Tibial artery (tissue), 4 donors: ENCODE data around the gene PPP1R15A.

Experiments used
- DNase-seq, 2 donors: peaks; one replicate each; pipeline ENCODE4 v3.0.0-alpha.2; 2019
- H3K27ac ChIP-seq, 2 donors: fragments of 200-600 bp; sonication (generic) in 1 of 2; 1 replicate in 1 of 2; 2 replicates in 1 of 2; pipeline ENCODE4 v1.5.1; 2018 to 2019; ENCODE audit warnings: mild to moderate bottlenecking in 1 of 2
- H3K27me3 ChIP-seq, 2 donors: fragments of 200-600 bp; sonication (generic) in 1 of 2; one replicate each; pipeline versions ENCODE4 v1.5.1 to v1.6.0; 2016 to 2019
- H3K36me3 ChIP-seq, 3 donors: fragments of 200-600 bp; sonication (generic) in 2 of 3; one replicate each; pipeline ENCODE4 v1.5.1; 2016 to 2019; ENCODE audit warnings: mild to moderate bottlenecking in 2 of 3
- H3K4me1 ChIP-seq, 4 donors: fragments of 200-600 bp; sonication (generic) in 2 of 4; 1 replicate in 3 of 4; 2 replicates in 1 of 4; pipeline ENCODE4 v1.5.1; 2016 to 2019
- H3K4me3 ChIP-seq, 2 donors: fragments of 200-600 bp; sonication (generic) in 1 of 2; 1 replicate in 1 of 2; 2 replicates in 1 of 2; pipeline ENCODE4 v1.5.1; 2018 to 2019; ENCODE audit warnings: mild to moderate bottlenecking in 2 of 2
- H3K9me3 ChIP-seq, 3 donors: fragments of 200-600 bp; sonication (generic) in 1 of 3; one replicate each; pipeline ENCODE4 v1.5.1; 2016 to 2019
- CTCF ChIP-seq, 2 experiments: fragments of 200-600 bp in 1 of 2; fragments of 450-650 bp in 1 of 2; IDR thresholded peaks; one replicate each; pipeline ENCODE4 v1.5.1; 2017 to 2019; ENCODE audit warnings: antibody characterized with exemption in 2 of 2, mild to moderate bottlenecking in 1 of 2, moderate library complexity in 1 of 2
- intact Hi-C: fragments of 100-400 bp; cut with DNase I; formaldehyde crosslinking; loops from one replicate; pipeline ENCODE4 v1.15.0; 2023; ENCODE audit warnings: low total_unique reads

Gene PPP1R15A

DNA sequence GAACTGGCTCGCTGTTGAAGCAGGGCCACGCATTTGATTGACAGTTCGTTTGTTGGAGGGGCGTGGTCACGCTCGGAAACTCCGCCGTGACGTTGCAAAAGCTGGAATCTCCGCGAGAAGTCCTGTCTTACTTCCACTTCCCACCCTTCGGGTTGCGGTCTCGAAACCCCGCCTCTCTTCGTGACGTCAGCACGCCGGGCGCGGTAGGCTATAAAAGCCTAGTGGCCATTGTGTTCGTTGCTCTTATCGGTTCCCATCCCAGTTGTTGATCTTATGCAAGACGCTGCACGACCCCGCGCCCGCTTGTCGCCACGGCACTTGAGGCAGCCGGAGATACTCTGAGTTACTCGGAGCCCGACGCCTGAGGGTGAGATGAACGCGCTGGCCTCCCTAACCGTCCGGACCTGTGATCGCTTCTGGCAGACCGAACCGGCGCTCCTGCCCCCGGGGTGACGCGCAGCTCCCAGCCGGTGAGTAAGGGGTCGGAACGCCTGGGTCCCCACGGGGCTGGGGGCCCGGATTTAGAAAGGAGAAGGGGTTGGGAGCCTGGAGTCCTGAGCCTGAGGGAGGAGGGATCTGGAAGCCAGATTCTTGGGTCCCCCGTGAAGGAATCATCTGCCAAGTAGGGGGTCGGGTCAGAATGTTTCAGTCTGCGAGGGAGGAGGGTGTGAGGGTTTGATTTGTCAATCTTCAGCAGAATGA lies at the start of gene PPP1R15A:
PPP1R15A (plus strand) TSS at position 240 of the 702 bp plus-strand sequence. CDS start 813 bp downstream, outside the sequence.
- H3K27ac ChIP-seq: peak within 1 kb of the TSS; percentile 99 to 100
- DNase-seq: peak; percentile 96 to 99
- peak in 1 of 2 experiments; percentile 44 for TF ChIP-seq CTCF (IDR thresholded peaks at IDR 0.05)
- peaks cover 34 to 39% (median 35%) of the 10 kb centered on the region in 3 donors for H3K36me3 ChIP-seq
- no peaks in the 10 kb centered on the region for H3K9me3 ChIP-seq
- H3K4me1 ChIP-seq: peaks cover 5 to 55% (median 38%) of the 10 kb centered on the region in 4 donors
- H3K27me3 ChIP-seq: no peaks in the 10 kb centered on the region
- H3K4me3 ChIP-seq: peak within 1 kb of the TSS; percentile 95 to 100
- intact Hi-C loops: loop anchor here (5.0 to 10.0 kb wide), 2 partner anchors 92 to 245 kb away; partner anchors contain the start of genes C19orf73, FTL and PPFIA3

DNA sequence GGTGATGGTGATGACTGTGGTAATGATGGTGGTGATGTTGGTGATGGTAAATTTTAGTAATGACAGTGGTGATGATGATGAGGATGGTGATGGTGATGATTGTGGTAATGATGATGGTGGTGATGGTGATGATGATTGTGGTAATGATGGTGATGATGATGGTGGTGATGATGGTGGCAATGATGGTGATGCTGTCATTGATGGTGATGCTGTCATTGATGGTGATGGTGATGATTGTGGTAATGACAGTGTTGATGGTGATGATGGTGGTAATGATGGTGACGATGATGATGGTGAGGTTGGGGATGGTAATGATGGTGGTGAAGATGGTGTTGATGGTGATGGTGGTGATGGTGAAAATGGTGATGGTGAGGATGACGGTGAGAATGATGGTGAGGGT lies 49.7 kb upstream of the PPP1R15A start:
- DNase-seq: no peak
- intact Hi-C loops: no loop called here

DNA sequence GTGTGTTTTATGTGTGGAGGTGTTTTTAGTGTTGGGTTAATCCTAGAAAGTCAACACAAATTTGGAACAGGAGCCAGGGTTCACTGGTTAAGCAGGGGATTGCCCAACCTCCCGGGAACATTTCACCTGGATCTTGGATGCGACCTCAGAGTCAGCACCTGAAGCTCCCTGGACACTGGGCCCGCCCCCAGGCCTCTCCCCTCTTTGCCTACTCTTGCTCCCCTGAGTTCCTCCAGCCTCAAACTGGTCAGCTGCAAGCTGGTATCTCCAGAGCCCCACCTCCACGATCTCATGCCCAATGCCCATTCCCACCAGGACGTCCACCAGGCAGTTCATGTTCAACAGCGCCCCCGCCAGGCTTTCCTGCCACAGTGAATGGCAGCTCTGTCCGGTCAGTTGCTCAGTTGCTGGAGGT lies 45.6 kb upstream of the PPP1R15A start:
- TF ChIP-seq CTCF (IDR thresholded peaks at IDR 0.05): no peak
- no peaks in the 10 kb centered on the region for H3K9me3 ChIP-seq
- intact Hi-C loops: no loop called here
- H3K4me3 ChIP-seq: no peak overlapping the region
- no peak for DNase-seq
- no peaks in the 10 kb centered on the region for H3K27me3 ChIP-seq
- no peak overlapping the region for H3K27ac ChIP-seq
- no peaks in the 10 kb centered on the region for H3K4me1 ChIP-seq
- H3K36me3 ChIP-seq: peaks cover 0 to 41% (median 9%) of the 10 kb centered on the region in 3 donors

More for the DNA sequence above, 49.7 kb upstream of the PPP1R15A start:
- Histone ChIP-seq H3K4me1 (peaks cover 0 to 15% (median 9%) of the 10 kb centered on the region in 4 donors), H3K27me3 (no peaks in the 10 kb centered on the region), H3K4me3 (no peak overlapping the region), H3K36me3 (peaks cover 0 to 10% (median 0%) of the 10 kb centered on the region in 3 donors), H3K27ac (no peak overlapping the region), H3K9me3 (no peaks in the 10 kb centered on the region)
- no peak for TF ChIP-seq CTCF (IDR thresholded peaks at IDR 0.05)

- DNase-seq: no peak
- Histone ChIP-seq H3K27ac (no peak overlapping the region), H3K27me3 (no peaks in the 10 kb centered on the region), H3K4me3 (no peak overlapping the region), H3K9me3 (no peaks in the 10 kb centered on the region), H3K36me3 (peaks cover 0 to 68% (median 9%) of the 10 kb centered on the region in 3 donors), H3K4me1 (no peaks in the 10 kb centered on the region)
- no peak for TF ChIP-seq CTCF (IDR thresholded peaks at IDR 0.05)
- intact Hi-C loops: loop anchor here (10.0 kb wide), 1 partner anchor 185 kb away; the partner anchor contains the start of gene CA11
Observed at GRCh38 chr19:48830088-48830487, 42.1 kb upstream of the PPP1R15A start.

GRCh38 chr19:48830965-48831364 lies 41.3 kb upstream of the PPP1R15A start:
- no peaks in the 10 kb centered on the region for H3K9me3 ChIP-seq
- peaks cover 0 to 68% (median 9%) of the 10 kb centered on the region in 3 donors for H3K36me3 ChIP-seq
- H3K4me1 ChIP-seq: peaks cover 0 to 8% (median 5%) of the 10 kb centered on the region in 4 donors
- intact Hi-C loops: loop anchor here (10.0 kb wide), 1 partner anchor 186 kb away; the partner anchor contains the start of gene CA11
- no peak overlapping the region for H3K27ac ChIP-seq
- no peak for TF ChIP-seq CTCF (IDR thresholded peaks at IDR 0.05)
- H3K27me3 ChIP-seq: no peaks in the 10 kb centered on the region
- DNase-seq: no peak
- no peak overlapping the region for H3K4me3 ChIP-seq
